HepG2 (cell line): ENCODE data around the gene CHDH. TPM values are rescaled to one million over a fixed set of nuclear protein-coding genes. Genes with fewer than 3 reads are reported as not detected.

Experiments used
- AGO1 ChIP-seq: fragments of 200-400 bp; formaldehyde crosslinking; IDR thresholded peaks from 2 replicates; pipeline ENCODE4 v1.6.1; 2017; ENCODE audit warnings: mild to moderate bottlenecking, low read depth, low read length, moderate library complexity; ENCODE audit not compliant: poor library complexity, severe bottlenecking
- ASH2L ChIP-seq: fragments of 300-600, 200-600 bp; sonication (generic); IDR thresholded peaks from 2 replicates; pipeline ENCODE4 v1.7.0; 2017; ENCODE audit warnings: low read depth, mild to moderate bottlenecking, moderate library complexity, mixed read lengths, low read length; ENCODE audit not compliant: insufficient read length
- DMTF1 ChIP-seq: sonication (generic); formaldehyde crosslinking; IDR thresholded peaks from 2 replicates; pipeline ENCODE4 v1.4.0; 2020; ENCODE audit warnings: mild to moderate bottlenecking, missing genetic modification reagents
- DPF2 ChIP-seq: sonication (generic); formaldehyde crosslinking; IDR thresholded peaks from 2 replicates; pipeline ENCODE4 v1.4.0; 2020; ENCODE audit warnings: mild to moderate bottlenecking, low read depth, missing genetic modification reagents, borderline replicate concordance
- HOXD1 ChIP-seq: sonication (generic); formaldehyde crosslinking; IDR thresholded peaks from 2 replicates; pipeline ENCODE4 v1.5.0; 2020; ENCODE audit warnings: missing genetic modification reagents
- KLF13 ChIP-seq: sonication (generic); formaldehyde crosslinking; IDR thresholded peaks from 2 replicates; pipeline ENCODE4 v1.4.0; 2020; ENCODE audit warnings: mild to moderate bottlenecking, missing genetic modification reagents
- KMT2B ChIP-seq: IDR thresholded peaks from 2 replicates; pipeline ENCODE4 v1.6.1; 2016; ENCODE audit warnings: missing genetic modification reagents, missing compliant biosample characterization
- NFKB2 ChIP-seq: sonication (generic); formaldehyde crosslinking; IDR thresholded peaks from 2 replicates; pipeline ENCODE4 v1.4.0; 2020; ENCODE audit warnings: missing genetic modification reagents, borderline replicate concordance
- NFRKB ChIP-seq: fragments of 450-650 bp; IDR thresholded peaks from 2 replicates; pipeline ENCODE4 v1.6.1; 2017
- NR3C1 ChIP-seq: sonication (generic); formaldehyde crosslinking; IDR thresholded peaks from 2 replicates; pipeline ENCODE4 v1.4.0; 2020; ENCODE audit warnings: missing genetic modification reagents
- PAF1 ChIP-seq: IDR thresholded peaks from 2 replicates; pipeline ENCODE4 v1.6.1; 2016; ENCODE audit warnings: missing genetic modification reagents, missing compliant biosample characterization
- POGZ ChIP-seq: sonication (generic); formaldehyde crosslinking; IDR thresholded peaks from 2 replicates; pipeline ENCODE4 v1.4.0; 2020; ENCODE audit warnings: mild to moderate bottlenecking, missing genetic modification reagents
- RELA ChIP-seq: sonication (generic); formaldehyde crosslinking; IDR thresholded peaks from 2 replicates; pipeline ENCODE4 v1.4.0; 2020; ENCODE audit warnings: missing genetic modification reagents
- SIN3A ChIP-seq: IDR thresholded peaks from 2 replicates; pipeline ENCODE4 v1.6.1; 2011; ENCODE audit warnings: low read depth, mild to moderate bottlenecking, control low read depth, low read length, borderline replicate concordance
- SMARCE1 ChIP-seq: fragments of 450-650 bp; IDR thresholded peaks from 2 replicates; pipeline ENCODE4 v1.6.1; 2017; ENCODE audit warnings: borderline replicate concordance
- YY1 ChIP-seq: IDR thresholded peaks from 2 replicates; pipeline ENCODE4 v1.6.1; 2011; ENCODE audit warnings: low read length, low read depth, moderate library complexity, mild to moderate bottlenecking; ENCODE audit not compliant: insufficient read depth, insufficient replicate concordance
- ZBTB38 ChIP-seq: sonication (generic); formaldehyde crosslinking; IDR thresholded peaks from 2 replicates; pipeline ENCODE4 v1.5.1; 2020; ENCODE audit warnings: mild to moderate bottlenecking, missing genetic modification reagents
- ZFP36L2 ChIP-seq: sonication (generic); formaldehyde crosslinking; IDR thresholded peaks from 2 replicates; pipeline ENCODE4 v1.4.0; 2020; ENCODE audit warnings: missing genetic modification reagents
- ZHX1 ChIP-seq: sonication (generic); formaldehyde crosslinking; IDR thresholded peaks from 2 replicates; pipeline ENCODE4 v1.8.1; 2022; ENCODE audit warnings: low read depth, mild to moderate bottlenecking, missing genetic modification reagents
- ZNF552 ChIP-seq: sonication (generic); formaldehyde crosslinking; IDR thresholded peaks from 2 replicates; pipeline ENCODE4 v1.9.0; 2022; ENCODE audit warnings: missing genetic modification reagents, mild to moderate bottlenecking, borderline replicate concordance
- ZNF780A ChIP-seq: sonication (generic); formaldehyde crosslinking; IDR thresholded peaks from 2 replicates; pipeline ENCODE4 v1.8.0; 2022; ENCODE audit warnings: mild to moderate bottlenecking, missing genetic modification reagents, moderate library complexity
- polyA plus RNA-seq, 8 experiments: library from polyadenylated mRNA; depleted of rRNA in 3 of 8; stranded (reverse) in 7 of 8; unstranded in 1 of 8; fragments of >200 nt; fragmentation: Illumina TruSeq in 4 of 8; extraction: Trizol in 4 of 8; gene quantifications; 2 replicates each; pipeline versions ENCODE4 v1.2.1 to v1.2.3, GENCODE V29; 2011 to 2016; ENCODE audit warnings: low read depth in 4 of 8, missing spikeins in 1 of 8, mixed read lengths in 1 of 8; ENCODE audit not compliant: insufficient read depth in 1 of 8
- total RNA-seq, 5 experiments: library from RNA; depleted of rRNA; stranded (reverse); fragments of >200 nt; fragmentation: Illumina TruSeq; extraction: Trizol; gene quantifications; 2 replicates each; pipeline ENCODE4 v1.2.3, GENCODE V29; 2016; ENCODE audit warnings: low read depth in 1 of 5
- TF ChIP-seq, protein P1 (sequence below): sonication (generic); formaldehyde crosslinking; IDR thresholded peaks from 2 replicates; pipeline ENCODE4 v1.9.0; 2022; ENCODE audit warnings: missing genetic modification reagents, mild to moderate bottlenecking, borderline replicate concordance
- TF ChIP-seq, protein P2 (sequence below): sonication (generic); formaldehyde crosslinking; IDR thresholded peaks from 2 replicates; pipeline ENCODE4 v1.4.0; 2020; ENCODE audit warnings: missing genetic modification reagents

CHDH gene
- total and polyA plus RNA-seq, 2 of the 13 experiments (the other 11 are each of a cell fraction or from before 2014, with no cell fraction given), result 28.1 to 48.9 TPM

GRCh38 chr3:53844262-53845102, 1.7 kb downstream of the CHDH start (continued):
- peak; percentile 62; the same call in 1 of the 2 replicates for TF ChIP-seq SIN3A
- no peak for TF ChIP-seq DMTF1 (CRISPR knock-in tag)
- TF ChIP-seq, protein P1, sequence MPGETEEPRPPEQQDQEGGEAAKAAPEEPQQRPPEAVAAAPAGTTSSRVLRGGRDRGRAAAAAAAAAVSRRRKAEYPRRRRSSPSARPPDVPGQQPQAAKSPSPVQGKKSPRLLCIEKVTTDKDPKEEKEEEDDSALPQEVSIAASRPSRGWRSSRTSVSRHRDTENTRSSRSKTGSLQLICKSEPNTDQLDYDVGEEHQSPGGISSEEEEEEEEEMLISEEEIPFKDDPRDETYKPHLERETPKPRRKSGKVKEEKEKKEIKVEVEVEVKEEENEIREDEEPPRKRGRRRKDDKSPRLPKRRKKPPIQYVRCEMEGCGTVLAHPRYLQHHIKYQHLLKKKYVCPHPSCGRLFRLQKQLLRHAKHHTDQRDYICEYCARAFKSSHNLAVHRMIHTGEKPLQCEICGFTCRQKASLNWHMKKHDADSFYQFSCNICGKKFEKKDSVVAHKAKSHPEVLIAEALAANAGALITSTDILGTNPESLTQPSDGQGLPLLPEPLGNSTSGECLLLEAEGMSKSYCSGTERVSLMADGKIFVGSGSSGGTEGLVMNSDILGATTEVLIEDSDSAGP (CRISPR knock-in tag), result peak; percentile 43
- TF ChIP-seq AGO1, result no peak
- no peak for TF ChIP-seq RELA (CRISPR knock-in tag)
- TF ChIP-seq POGZ (CRISPR knock-in tag), result no peak
- TF ChIP-seq KLF13 (CRISPR knock-in tag), result no peak
- TF ChIP-seq SMARCE1, result no peak
- TF ChIP-seq ASH2L, result no peak
- no peak; the same call in 1 of the 2 replicates for TF ChIP-seq NFKB2
- 0 out of 2 replicates have a peak, but pooled peaks have one; percentile 58 for TF ChIP-seq HOXD1
- TF ChIP-seq ZNF552, result 0 out of 2 replicates have a peak, but pooled peaks have one; percentile 44
- no peak for TF ChIP-seq ZFP36L2 (CRISPR knock-in tag)
- TF ChIP-seq, protein P2, sequence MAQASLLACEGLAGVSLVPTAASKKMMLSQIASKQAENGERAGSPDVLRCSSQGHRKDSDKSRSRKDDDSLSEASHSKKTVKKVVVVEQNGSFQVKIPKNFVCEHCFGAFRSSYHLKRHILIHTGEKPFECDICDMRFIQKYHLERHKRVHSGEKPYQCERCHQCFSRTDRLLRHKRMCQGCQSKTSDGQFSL (CRISPR knock-in tag), result no peak
- TF ChIP-seq NR3C1 (CRISPR knock-in tag), result no peak
- no peak for TF ChIP-seq KMT2B
- TF ChIP-seq NFRKB, result no peak
- peak; percentile 47 for TF ChIP-seq YY1
- TF ChIP-seq PAF1 (CRISPR knock-in tag), result 0 out of 2 replicates have a peak, but pooled peaks have one; percentile 55
- peak; percentile 8; the same call in 1 of the 2 replicates for TF ChIP-seq DPF2
- no peak for TF ChIP-seq ZHX1 (CRISPR knock-in tag)
- no peak for TF ChIP-seq ZNF780A
- TF ChIP-seq ZBTB38 (CRISPR knock-in tag), result no peak
